Measurements from ENCODE around the gene KCNK16. TPM values are rescaled to one million over a fixed set of nuclear protein-coding genes. Genes with fewer than 3 reads are reported as not detected.

KCNK16 gene
- not detected in 2 replicates for total RNA-seq

GRCh38 chr6:39322306-39322850 is at the start of gene KCNK16:
Gene KCNK16, minus strand, starts transcription at chr6:39322702. Its CDS starts 162 bp downstream, at chr6:39322540.

DNA sequence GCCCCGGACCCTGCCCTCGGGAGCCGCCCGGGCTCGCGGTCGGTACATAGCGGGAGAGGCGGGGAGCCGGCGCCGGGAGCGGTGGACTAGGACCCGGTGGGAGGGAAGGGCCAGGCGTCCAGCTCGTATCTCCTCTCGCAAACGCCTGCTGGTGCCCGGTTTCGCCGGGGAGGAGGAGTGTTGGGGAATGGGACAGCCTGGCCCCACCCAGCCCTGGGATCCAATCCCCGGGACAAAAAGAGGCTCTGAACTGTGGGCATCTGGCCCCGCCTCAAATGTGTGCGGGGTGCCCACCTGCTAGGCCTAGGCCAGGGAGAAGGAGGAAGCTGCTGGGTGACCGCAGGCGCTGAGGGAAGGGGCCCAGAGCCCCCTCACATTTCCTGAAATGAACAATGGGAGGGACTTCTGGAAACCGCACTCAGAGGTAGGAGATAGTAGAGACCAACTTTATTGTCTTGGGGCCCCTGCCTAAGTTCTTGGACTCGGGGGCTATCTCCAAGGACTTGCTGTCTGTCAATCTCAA is 8.2 kb downstream of the KCNK16 start, which contains the start of gene KCNK17:
KCNK17 (minus strand) TSS at position 147 of the 523 bp plus-strand sequence; CDS start at position 48, 99 bp downstream.

Other genes with a start within 250 kb of the KCNK16 start
- 15.3 and 16.7 TPM in 2 replicates for gene SAYSD1, start 207.5 kb downstream of the KCNK16 start, total RNA-seq
- gene KCNK5, start 93.2 kb downstream of the KCNK16 start, total RNA-seq: not detected in 2 replicates
- not detected in 2 replicates for gene KCNK17, start 8.3 kb downstream of the KCNK16 start, total RNA-seq

Measured in pericardium fibroblast (primary cell).